Fibroblast of mammary gland (primary cell): ENCODE data around the gene PRPF40A.

Experiments
- DNase-seq: peaks from one replicate; pipeline ENCODE4 v3.0.0-alpha.2; 2010; ENCODE audit warnings: low read depth
- H3K4me3 ChIP-seq: 2 replicates; pipeline ENCODE4 v1.5.1; 2011; ENCODE audit warnings: low read depth, mild to moderate bottlenecking, low read length, moderate library complexity; ENCODE audit not compliant: control insufficient read depth
- CTCF ChIP-seq: conservative IDR thresholded peaks from 2 replicates; pipeline ENCODE4 v1.5.1; 2011; ENCODE audit warnings: low read depth, low read length, inconsistent platforms; ENCODE audit not compliant: control insufficient read depth, insufficient read depth

PRPF40A gene

GRCh38 chr2:152632736-152633135 lies 84.5 kb downstream of the PRPF40A start:
- no peak for TF ChIP-seq CTCF
- no peak overlapping the region for H3K4me3 ChIP-seq
- DNase-seq = no peak

DNA sequence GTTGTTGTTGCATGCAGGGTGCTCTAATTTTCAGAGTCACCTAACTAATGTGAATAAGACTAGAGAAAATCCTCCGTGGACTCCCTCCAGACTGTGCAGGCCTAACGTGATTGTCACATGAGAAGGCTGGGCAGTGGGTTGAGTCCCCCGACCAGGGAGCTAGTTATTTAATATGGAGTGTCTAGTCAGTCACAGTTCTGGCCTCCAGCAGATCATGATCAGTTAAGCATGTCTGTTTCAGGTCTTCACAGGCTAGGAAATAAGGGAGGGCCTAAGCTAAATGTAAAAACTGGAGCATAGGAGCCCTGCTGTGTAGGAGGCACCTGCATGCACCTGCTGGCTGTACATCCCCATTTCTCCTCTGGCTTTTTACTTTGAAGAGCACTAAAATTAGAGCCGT lies 86.8 kb downstream of the PRPF40A start:
- no peak for TF ChIP-seq CTCF
- no peak overlapping the region for H3K4me3 ChIP-seq
- no peak for DNase-seq

DNA sequence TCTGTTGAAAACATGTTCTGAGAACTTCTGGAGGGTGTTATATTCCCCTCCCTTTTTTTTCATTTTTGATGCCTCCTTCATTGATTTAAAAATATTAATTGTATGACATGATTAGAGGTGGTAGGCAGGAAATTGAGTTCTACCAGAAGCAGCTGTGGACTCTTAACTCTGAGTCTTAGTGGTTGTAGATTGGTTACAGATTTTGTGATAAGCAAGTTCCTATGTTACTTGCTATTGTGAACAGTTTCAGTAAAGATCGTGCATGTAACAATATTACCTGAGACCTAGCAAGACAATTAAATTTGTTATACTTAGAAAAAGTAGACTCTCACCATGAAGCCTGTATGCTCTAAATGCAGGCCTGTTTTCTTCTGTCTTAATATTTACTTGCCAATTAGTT lies 88.1 kb downstream of the PRPF40A start:
- no peak for TF ChIP-seq CTCF
- no peak overlapping the region for H3K4me3 ChIP-seq
- no peak for DNase-seq

DNA sequence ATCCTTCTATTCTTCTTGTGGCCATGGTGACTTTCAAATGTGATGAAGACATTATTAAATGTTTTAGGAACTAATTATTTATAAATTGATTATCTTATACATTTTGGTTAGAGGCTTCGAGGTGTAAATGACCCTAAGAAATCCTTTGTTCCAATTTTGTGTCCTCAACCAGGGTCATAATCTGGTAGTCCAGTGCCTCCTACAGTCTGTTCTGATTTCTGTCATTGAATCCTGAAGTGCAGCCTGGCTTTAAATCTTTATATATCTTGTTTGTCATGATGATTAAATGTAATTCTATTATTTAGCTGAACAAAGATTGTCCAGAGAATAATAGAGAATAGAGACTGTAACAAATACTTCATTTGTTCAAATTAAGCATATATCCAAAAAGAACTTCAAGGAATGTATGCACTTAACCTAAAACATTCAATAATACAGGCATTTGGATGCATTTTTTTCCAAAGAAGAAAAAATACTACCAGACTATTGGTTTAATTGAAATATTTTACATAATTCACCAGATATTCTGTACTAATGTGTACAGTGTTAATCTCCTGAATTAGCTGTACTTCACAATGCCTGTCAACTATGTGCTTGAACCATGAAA lies 89.8 kb downstream of the PRPF40A start:
- no peak overlapping the region for H3K4me3 ChIP-seq
- DNase-seq = peak; percentile 64

DNA sequence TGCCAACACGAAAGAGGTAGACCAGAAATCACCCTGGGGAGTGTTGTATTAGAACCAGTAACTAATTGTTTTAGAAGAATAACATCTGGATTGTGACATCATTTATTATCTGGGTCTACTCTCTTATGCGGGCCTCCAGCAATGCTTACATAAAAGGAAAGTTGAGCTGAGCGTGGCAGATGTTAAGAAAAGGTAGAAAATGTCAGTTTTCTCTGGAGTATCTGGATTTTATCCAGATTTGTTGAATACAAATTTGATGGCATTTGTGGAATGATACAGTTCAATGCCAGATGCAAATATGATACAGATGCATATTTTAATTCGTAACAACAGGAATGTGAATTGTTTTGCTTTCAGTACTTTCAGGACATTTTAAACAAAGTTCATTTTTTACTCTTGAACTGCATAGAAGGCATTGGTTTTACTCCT lies 90.3 kb downstream of the PRPF40A start:
- H3K4me3 ChIP-seq = no peak overlapping the region
- peak; percentile 18 for DNase-seq
- no peak for TF ChIP-seq CTCF

More for the DNA sequence above, 89.8 kb downstream of the PRPF40A start:
- peak; percentile 69 for TF ChIP-seq CTCF

- no peak for TF ChIP-seq CTCF
These were observed 92.5 kb downstream of the PRPF40A start for GRCh38 chr2:152624805-152625204.

DNA sequence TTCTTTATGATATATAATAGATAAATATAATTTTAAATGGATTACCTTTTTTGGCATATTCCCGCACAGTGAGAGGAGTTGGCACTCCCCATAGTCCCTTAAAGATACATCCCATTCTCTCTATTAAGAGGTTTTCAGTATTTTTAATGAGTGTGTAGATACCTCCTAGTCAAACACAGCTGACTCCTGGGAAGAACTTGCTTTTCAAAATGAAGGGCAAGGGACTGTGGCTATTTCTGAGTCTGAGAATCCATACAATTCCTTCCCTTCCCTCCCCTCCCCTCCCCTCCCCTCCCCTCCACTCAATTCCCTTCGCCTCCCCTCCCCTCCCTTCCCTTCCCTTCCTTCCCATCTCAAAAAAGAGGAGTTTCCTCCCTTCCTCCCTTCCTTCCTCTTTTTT lies 93.5 kb downstream of the PRPF40A start:
- H3K4me3 ChIP-seq = no peak overlapping the region
- TF ChIP-seq CTCF = no peak
- DNase-seq = no peak

More at GRCh38 chr2:152624805-152625204, 92.5 kb downstream of the PRPF40A start:
- H3K4me3 ChIP-seq = no peak overlapping the region
- peak; percentile 36 for DNase-seq
